ENCODE results near the gene NUP85.
"Not testable (repeated sequence)": the region's sequence is repeated elsewhere in the genome, so short reads cannot be mapped to it uniquely, and the experiment has no call there.

The NUP85 gene

DNA sequence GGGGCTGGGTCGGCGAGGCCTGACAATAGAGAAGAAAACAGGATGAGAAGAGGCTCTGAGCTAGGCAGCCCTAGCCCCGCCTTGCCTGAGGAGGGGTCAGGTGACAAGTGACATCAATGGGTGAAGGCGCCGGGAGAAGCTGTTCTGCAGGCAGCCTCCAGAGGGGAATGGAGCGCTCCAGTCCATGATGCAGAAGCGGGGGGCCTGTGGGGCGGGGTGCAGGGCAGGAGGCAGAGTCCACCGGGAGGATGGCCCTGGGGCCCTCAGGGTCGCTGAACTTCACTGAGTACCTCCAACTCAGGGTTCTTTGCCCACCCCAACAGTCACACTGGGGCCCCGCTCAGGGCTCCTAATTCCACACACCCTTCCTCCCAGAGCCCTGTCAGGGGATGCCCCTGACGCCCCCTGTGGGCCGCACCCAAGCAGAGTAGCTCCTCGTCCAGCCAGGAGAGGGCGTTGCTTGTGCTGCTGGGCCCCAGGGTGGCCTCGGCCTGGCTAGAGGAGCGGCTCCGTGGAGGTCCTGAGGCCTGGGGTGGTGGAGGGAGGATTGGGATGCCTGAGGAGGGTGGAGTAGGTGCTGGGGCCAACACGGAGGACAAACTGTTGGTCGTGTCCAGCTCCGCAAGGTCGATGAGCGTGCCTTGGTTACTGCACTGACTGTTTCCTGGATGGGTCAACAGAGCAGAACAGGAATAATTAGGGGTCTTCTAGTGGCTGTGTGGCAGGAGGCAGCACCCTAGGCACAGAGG, 35.1 kb downstream of the NUP85 start:
- in situ Hi-C loops (cut with HindIII; ENCODE audit: low sequenced_read_pairs): no loop called here

DNA sequence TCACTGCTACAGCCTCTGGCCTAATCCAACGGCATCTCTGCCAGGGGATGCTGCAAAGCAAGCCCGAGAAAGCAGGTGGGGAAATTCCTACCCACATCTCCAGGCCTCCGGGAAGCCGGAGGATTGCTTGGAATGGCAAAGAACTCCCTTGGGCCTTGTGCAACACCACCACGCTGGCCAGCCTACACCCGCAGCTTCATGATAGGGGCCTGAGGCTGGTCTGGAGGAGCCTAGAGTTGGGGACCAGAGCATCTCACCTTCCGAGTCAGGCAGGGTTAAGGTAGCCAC, 35.6 kb downstream of the NUP85 start:
- in situ Hi-C loops (cut with HindIII; ENCODE audit: low sequenced_read_pairs): no loop called here

DNA sequence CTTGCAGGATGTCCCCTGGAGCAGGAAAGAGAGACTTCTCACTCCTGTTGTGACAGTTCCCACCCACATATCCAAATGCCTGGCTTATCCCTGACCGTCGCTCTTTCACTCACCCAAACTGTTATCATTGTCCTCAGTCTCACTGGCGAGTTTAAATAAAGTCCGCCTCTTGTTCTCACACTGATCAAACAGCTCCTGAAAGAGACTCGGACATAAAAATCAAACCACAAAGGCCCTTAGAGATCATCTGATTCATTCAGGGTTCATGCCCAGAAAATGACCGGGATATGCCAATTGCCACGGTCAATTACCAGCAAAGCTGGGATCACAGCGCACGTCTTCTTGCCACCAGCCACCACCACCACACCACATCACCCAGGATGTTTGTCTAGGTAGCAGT, 36.0 kb downstream of the NUP85 start:
- in situ Hi-C loops (cut with HindIII; ENCODE audit: low sequenced_read_pairs): no loop called here

DNA sequence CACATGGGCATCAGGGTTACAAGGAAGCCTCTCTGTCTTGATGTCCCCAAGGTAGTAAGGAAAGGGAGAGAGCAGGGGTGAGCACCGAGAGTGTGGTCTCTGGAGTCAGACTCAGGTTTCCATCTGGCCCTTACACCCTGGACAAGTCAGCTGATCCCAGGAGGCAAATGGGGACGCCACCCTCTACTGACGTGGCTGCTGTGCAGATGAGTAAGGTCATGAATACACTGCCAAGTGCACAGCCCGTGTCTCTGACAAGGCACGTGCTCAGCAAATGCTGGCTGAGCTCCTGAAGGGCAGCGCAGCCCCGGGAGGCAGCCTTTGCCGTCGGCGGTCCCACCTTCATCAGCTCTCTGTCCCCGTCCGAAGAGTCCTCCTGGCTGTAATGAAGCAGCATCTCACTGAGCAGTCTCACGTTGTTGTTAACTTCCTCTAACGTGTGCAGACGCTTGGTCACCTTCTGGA, 36.5 kb downstream of the NUP85 start:
- in situ Hi-C loops (cut with HindIII; ENCODE audit: low sequenced_read_pairs): no loop called here

DNA sequence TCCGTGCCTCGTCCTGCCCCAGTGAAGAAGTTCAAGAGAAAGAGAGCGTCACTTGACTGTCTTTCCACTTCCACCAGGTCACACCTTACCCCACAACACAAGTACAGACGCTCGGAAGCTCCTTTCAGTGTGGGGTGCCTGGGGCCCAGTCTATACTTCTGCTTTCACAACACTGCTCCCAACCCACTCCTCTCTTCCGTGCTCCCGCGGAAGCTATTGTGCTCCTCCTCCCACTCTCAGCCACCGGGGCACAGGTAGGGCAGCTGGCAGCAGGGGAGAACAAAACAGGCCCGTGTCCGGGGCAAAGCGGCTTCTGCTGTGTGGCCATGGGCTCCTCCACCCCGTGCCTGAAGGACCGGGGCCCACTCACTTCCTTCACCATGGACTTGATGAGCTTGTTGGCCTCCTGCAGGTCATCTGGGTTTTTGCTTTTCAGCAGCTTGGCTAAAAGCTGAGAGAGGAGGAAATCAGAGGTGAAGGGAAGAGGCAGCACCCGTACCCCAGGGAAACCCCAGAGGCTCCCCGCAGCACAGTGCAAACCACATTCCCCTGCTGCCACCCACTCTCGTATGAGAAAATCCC, 37.1 kb downstream of the NUP85 start:
- in situ Hi-C loops (cut with HindIII; ENCODE audit: low sequenced_read_pairs): no loop called here

DNA sequence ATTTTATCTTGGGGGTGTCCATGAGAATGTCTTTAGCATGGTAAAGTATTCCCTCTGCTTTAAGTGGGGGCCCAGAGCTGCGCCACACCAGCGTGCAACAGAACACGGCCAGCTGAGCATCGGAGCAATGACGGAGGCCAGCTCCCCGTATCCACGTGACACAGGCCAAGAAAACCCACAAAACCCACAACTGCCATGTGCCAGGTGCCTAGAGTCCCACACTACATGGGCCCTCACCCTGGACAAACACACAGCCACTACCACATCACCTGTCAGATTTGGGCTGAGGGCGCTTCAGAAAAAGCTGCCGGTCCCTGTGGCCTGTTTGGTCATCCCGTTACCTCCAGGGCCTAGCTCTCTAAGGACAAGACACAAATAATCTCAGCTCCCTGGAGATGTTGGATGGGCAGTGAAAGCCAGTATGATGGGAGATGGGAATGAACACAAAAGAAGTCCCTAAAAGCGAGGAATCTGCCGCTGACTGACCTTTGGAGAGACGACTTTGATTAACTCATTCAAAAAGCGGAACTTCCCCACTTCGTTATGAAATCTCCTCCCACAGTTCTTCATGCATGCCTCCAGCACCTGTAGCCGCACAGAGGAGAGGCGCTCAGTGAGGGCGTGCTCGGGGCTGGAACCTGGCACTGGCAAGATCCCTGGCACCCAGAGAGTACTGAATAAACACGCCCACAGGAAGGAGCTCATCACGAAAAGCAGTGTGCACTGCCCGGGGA, 38.8 kb downstream of the NUP85 start:
- in situ Hi-C loops (cut with HindIII; ENCODE audit: low sequenced_read_pairs): no loop called here

DNA sequence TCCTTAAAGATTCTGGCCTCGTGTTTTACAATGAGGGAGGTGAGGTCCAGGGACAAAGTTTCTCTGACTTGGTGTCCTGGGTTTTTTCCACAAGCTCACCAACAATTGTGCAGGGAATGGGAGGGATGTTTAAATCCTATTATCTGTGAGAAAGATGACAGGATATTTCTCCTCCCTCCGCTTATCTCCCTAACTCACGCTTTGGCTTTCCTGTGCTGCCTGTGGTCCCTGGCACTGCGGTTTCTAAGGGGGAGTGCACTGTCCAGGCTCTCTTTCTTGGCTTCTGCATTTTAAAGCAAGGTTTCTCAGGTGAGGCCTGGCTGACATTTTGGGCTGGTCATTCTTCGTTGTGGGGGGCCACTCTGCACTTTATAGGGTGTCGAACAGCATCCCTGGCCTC, 39.5 kb downstream of the NUP85 start:
- in situ Hi-C loops (cut with HindIII; ENCODE audit: low sequenced_read_pairs): no loop called here

DNA sequence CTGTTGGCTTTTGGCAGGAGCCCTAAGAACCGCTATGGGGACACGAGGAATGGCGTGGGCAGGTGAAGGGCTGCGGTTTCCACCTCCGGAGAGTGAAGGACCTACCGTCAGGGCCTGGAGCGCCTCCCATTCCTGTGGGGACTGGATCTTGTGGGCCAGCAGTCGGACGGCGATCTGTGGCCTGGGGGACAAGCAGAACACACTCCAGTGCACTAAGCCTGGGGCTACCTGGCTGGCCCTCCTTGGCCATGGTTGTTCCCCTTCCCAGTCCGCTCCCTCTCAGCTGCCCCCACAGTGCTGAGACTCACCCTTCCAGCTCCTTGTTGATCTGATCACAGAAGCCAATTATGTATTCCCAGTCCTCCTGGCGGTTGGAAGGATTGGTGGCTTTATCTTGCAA, 40.9 kb downstream of the NUP85 start:
- in situ Hi-C loops (cut with HindIII; ENCODE audit: low sequenced_read_pairs): no loop called here

DNA sequence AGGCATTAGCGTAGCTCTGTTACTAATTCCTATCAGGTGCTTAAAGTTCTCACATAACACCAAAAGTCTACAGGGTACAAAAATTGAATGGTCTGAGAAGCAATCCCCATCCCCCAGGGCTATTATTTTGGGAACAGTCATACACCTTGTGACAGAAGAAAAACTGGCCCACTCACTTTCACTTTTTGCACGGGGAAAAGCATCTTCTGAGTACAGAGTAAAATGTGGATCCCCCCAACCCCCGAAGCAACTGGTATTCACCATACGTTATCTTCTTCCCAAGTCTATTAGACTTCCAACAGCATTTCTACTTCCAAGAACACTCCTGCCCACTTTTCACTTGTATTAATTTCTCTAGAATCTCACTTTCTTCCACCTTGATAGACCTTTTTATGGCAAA, 44.1 kb downstream of the NUP85 start:
- in situ Hi-C loops (cut with HindIII; ENCODE audit: low sequenced_read_pairs): no loop called here

DNA sequence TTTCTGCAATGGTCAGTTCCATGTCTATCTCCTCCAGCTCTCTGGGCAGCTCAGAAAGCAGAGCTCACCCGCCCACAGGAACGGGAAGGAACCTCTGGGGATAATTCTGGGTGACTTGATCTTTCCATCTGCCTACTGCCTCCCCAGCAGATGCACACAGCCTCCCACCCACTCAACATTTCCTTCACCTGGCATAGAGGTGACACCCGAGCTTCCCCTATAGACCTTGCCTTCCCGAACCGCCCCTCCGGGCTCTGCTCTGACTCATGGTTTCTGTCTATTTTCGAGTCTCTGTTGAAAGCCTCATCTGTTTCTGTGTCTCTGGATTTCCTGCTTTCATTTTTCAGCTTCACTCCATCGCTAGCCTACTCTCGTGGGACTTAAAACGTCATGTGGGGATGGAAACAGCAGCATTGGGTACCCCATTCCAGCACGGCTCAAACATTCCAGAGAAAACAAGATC, 44.6 kb downstream of the NUP85 start:
- in situ Hi-C loops (cut with HindIII; ENCODE audit: low sequenced_read_pairs): no loop called here

DNA sequence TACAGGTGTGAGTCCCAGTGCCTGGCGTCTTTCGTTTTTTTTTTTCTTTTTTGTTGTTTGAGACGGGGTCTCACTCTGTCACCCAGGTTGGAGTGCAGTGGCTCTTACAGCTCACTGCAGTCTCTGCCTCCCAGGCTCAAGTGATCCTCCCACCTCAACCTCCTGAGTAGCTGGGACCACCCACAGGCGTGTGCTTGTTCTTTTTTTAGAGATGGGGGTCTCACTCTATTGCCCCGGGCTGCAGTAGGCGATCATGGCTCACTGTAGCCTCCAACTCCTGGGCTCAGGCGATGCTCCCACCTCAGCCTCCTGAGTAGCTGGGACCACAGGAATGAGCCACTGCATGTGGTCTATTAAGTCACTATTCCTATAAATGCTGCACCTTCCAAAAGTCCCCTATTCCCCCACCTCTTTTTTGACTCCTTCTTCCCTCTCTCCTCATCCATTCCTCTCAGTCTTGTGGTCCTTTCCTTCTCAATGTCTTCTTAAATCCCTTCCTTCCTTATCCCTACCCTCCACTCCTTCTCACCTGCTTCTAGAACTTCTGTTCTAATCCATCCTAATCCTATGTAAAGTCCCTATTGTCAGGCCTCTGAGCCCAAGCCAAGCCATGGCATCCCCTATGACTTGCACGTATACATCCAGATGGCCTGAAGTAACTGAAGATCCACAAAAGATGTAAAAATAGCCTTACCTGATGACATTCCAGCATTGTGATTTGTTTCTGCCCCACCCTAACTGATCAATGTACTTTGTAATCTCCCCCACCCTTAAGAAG, 46.7 kb downstream of the NUP85 start:
- in situ Hi-C loops (cut with HindIII; ENCODE audit: low sequenced_read_pairs): no loop called here

DNA sequence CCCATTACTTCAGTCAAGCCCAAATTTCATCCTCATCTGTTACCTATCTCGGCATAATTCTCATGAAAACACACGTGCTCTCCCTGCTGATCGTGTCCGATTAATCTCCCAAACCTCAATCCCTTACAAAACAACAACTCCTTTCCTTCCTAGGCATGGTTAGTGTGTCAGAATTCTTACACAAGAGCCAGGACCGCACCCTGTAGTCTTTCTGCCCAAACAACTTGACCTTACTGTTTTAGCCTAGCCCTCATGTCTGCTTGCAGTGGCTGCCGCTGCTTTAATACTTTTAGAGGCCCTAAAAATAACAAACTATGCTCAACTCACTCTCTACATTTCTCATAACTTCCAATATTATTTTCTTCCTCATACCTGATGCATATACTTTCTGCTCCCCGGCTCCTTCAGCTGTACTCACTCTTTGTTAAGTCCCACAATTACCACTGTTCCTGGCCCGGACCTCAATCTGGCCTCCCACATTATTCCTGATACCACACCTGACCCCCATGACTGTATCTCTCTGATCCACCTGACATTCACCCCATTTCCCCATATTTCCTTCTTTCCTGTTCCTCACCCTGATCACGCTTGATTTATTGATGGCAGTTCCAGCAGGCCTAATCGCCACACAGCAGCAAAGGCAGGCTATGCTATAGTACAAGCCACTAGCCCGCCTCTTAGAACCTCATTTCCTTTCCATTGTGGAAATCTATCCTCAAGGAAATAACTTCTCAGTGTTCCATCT, 50.6 kb downstream of the NUP85 start:
- in situ Hi-C loops (cut with HindIII; ENCODE audit: low sequenced_read_pairs): not testable (repeated sequence)

DNA sequence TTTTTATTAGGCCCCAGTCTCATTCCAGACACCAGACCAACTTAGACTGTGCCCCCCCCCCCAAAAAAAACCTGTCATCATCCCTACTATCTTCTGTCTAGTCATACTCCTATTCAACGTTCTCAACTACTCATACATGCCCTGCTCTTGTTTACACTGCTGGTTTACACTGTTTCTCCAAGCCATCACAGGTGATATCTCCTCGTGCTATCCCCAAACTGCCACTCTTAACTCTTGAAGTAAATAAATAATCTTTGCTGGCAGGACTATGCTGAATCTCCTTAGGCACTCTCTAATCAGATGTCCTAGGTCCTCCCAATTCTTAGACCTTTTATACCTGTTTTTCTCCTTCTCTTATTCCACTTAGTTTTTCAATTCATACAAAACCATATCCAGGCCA, 51.7 kb downstream of the NUP85 start:
- in situ Hi-C loops (cut with HindIII; ENCODE audit: low sequenced_read_pairs): not testable (repeated sequence)

DNA sequence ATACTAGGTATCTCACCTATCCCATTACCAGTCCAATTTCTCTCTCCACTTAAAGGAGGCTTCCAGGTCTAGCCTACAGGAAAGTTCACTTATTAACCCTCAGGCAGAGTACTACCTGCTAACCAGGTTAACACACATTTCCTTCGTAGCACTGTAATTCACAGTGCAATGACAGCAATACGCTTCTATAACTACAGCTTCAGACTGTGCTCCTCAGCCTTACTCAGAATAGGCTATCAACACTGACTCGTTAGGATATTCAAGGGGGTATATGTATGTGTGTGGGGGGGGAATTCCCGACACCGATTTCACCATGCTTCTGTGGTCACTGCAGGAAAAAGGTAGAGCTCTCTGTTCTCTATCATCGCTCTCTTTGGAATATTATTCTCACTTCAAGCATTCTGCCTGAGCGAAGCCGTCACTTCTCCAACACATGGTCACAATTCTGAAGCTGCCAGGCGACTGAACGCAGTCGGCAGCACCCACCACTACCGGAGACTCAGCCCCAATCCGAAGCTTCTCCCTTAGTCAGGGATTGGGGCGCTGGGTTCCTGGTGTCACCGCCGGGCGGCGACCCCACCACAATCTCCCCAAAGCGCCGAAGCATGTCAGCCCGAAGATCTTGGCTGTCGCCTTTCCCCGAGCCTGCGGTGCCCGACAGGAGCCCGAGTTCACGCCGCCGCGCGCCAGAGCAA, 55.3 kb downstream of the NUP85 start:
- in situ Hi-C loops (cut with HindIII; ENCODE audit: low sequenced_read_pairs): no loop called here

DNA sequence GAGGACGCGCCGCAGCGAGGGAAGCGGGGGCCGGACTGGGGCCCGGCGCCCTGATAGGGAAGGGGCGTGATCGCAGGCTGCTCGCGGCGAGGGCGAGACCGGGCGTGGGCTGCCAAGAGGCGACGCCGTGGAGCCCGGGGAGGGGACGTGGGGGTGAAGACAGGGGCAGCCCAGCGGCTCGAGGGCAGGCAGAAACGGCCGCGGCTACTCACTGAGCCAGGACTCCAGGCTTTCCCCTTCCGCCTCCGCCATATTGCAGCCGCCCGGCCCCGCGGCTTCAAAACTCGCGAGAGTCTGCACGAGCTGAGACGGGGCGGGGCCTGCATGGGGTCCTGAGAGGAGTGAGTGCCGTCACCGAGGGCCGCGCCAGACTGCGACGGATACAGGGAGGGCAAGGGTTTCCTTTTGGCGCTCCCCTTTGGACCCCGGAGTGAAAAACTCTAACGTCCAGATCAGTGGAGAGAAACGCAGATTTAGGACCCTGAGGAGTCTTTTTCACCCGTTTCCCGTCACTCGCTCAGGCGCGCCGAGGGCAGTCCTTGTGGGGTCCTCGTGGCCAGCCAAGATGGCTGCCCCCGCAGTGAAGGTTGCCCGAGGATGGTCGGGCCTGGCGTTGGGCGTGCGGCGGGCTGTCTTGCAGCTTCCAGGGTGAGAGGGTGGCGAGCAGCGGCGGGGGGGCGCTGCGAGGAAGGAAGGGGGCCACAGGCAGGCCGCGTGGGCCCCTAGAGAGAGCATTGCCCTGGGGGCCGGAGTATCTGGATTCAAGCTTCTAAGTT, 56.0 kb downstream of the NUP85 start, which contains the start of the genes GGA3 and MRPS7:
TSS of gene GGA3 (minus strand) at position 271 of the 776 bp plus-strand sequence. CDS start at position 252, 19 bp downstream.
TSS of gene MRPS7 (plus strand) at position 544 of the 776 bp plus-strand sequence. CDS start at position 566, 22 bp downstream.
- in situ Hi-C loops (cut with HindIII; ENCODE audit: low sequenced_read_pairs): no loop called here

DNA sequence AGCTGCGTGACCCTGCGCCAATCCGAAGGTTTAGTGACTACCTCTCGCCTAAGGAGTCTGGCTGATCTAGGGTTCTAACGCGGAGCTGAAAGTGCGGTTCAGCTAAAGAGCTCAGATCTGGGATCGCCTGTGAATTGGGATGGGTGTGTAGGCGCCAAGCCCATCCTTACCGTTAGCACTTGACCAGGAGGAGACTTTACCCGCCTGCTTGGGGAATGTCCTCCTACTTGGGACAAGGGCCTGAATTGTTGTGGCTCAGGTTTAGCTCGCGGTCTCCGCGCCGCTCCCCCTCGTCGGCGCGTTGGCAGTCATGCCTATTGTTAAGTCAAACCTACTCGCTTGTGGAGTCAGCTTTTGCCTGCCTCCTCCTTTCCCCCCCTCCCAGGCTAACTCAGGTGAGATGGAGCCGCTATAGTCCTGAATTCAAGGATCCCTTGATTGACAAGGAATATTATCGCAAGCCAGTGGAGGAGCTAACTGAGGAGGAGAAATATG, 56.7 kb downstream of the NUP85 start:
- in situ Hi-C loops (cut with HindIII; ENCODE audit: low sequenced_read_pairs): no loop called here

DNA sequence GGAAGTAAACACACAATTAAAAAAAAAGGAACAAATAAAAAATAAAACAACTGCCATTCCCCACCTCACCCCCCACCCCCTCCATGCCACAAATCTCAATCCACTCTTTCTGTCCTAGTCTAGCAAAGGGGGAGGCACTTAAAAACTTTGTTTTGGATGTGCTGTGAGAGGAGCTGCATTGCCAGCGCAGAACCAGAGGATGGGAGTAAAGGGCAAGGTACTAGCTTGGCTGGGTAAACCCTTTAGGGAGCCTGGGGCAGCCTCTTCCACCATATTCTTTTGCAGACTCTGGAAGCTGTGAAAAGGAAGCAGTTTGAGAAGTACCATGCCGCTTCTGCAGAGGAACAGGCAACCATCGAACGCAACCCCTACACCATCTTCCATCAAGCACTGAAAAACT, 57.6 kb downstream of the NUP85 start:
- in situ Hi-C loops (cut with HindIII; ENCODE audit: low sequenced_read_pairs): no loop called here

DNA sequence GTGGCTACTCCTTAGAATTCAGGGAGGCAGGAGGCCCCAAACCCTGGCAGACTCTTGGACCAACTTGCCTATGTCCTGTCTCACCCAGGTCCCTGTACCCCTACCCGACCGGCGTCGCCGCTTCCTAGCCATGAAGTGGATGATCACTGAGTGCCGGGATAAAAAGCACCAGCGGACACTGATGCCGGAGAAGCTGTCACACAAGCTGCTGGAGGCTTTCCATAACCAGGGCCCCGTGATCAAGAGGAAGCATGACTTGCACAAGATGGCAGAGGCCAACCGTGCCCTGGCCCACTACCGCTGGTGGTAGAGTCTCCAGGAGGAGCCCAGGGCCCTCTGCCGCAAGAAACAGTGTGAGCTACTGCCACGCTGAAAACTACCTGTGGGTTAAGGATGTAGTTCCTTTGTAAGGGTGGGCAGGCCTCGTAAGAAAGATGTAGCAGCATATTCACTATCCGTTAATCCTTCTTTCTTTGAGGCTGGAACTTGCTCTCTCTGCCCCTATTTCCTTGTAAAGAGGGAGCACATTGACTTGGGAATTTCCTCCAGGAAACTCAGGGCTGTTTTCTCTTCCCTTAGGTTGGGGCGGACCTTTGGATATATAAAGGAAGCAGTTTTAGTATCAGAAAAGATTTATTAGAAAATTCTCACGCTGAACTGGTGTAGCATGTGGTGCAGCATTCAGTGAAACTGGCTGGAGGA, 60.3 kb downstream of the NUP85 start:
- in situ Hi-C loops (cut with HindIII; ENCODE audit: low sequenced_read_pairs): no loop called here
